IMR-90 (cell line): ENCODE results near the gene ACYP2.

Experiments
- BHLHE40 ChIP-seq: fragments of 150-350 bp; IDR thresholded peaks from 2 replicates; pipeline ENCODE4 v1.6.1; 2016; ENCODE audit warnings: mild to moderate bottlenecking, low read depth, low read length
- MAFK ChIP-seq: IDR thresholded peaks from 2 replicates; pipeline ENCODE4 v1.6.1; 2012; ENCODE audit warnings: low read depth, low read length, improper control_type of control experiment
- MAZ ChIP-seq: IDR thresholded peaks from 2 replicates; pipeline ENCODE4 v1.6.1; 2012; ENCODE audit warnings: low read depth, mild to moderate bottlenecking, low read length, improper control_type of control experiment, moderate library complexity, borderline replicate concordance
- POLR2A ChIP-seq: IDR thresholded peaks from 2 replicates; pipeline ENCODE4 v1.6.1; 2012; ENCODE audit warnings: mild to moderate bottlenecking, low read depth, low read length
- RAD21 ChIP-seq: IDR thresholded peaks from 2 replicates; pipeline ENCODE4 v1.6.1; 2012; ENCODE audit warnings: low read length, improper control_type of control experiment
- RFX5 ChIP-seq: IDR thresholded peaks from 2 replicates; pipeline ENCODE4 v1.8.0; 2012; ENCODE audit warnings: low read depth, mild to moderate bottlenecking, low read length, moderate library complexity
- TF ChIP-seq, protein P1 (sequence below): fragments of 150-350 bp; IDR thresholded peaks from 2 replicates; pipeline ENCODE4 v1.6.1; 2016; ENCODE audit warnings: low read depth, mild to moderate bottlenecking, low read length, moderate library complexity, borderline replicate concordance
- TF ChIP-seq, protein P2 (sequence below): conservative IDR thresholded peaks from 2 replicates; pipeline ENCODE4 v1.5.1; 2012; ENCODE audit warnings: mild to moderate bottlenecking, low read depth, low read length, improper control_type of control experiment
- TF ChIP-seq, protein P3 (sequence below): fragments of 150-350 bp; IDR thresholded peaks from 2 replicates; pipeline ENCODE4 v1.6.1; 2017; ENCODE audit warnings: mild to moderate bottlenecking, antibody characterized with exemption, low read length, low read depth

DNA sequence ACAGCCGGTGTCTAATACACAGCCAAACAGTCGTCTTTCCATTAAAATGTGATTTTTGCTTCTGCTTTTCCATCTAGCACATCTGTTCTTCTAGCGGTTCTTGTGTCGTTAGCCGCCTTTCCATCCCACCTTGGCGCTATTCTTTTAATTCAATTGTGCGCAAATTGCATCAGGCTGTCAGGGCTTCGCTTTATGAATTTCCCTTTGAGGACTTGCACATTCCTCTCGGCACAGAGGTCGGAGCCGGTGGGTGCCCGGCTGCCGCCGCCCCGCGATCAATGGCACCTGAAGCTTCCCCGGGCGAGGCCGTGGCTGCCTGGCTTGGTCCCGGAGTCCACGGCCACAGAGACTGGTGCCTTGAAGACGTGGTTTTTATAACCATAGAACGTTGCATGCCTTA lies 174.5 kb downstream of the ACYP2 start:
- TF ChIP-seq, protein P1, sequence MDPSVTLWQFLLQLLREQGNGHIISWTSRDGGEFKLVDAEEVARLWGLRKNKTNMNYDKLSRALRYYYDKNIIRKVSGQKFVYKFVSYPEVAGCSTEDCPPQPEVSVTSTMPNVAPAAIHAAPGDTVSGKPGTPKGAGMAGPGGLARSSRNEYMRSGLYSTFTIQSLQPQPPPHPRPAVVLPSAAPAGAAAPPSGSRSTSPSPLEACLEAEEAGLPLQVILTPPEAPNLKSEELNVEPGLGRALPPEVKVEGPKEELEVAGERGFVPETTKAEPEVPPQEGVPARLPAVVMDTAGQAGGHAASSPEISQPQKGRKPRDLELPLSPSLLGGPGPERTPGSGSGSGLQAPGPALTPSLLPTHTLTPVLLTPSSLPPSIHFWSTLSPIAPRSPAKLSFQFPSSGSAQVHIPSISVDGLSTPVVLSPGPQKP, result no peak
- no peak for TF ChIP-seq POLR2A
- no peak for TF ChIP-seq RAD21
- TF ChIP-seq RFX5, result no peak
- TF ChIP-seq MAZ, result no peak
- TF ChIP-seq, protein P2, sequence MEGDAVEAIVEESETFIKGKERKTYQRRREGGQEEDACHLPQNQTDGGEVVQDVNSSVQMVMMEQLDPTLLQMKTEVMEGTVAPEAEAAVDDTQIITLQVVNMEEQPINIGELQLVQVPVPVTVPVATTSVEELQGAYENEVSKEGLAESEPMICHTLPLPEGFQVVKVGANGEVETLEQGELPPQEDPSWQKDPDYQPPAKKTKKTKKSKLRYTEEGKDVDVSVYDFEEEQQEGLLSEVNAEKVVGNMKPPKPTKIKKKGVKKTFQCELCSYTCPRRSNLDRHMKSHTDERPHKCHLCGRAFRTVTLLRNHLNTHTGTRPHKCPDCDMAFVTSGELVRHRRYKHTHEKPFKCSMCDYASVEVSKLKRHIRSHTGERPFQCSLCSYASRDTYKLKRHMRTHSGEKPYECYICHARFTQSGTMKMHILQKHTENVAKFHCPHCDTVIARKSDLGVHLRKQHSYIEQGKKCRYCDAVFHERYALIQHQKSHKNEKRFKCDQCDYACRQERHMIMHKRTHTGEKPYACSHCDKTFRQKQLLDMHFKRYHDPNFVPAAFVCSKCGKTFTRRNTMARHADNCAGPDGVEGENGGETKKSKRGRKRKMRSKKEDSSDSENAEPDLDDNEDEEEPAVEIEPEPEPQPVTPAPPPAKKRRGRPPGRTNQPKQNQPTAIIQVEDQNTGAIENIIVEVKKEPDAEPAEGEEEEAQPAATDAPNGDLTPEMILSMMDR, result no peak
- TF ChIP-seq, protein P3, sequence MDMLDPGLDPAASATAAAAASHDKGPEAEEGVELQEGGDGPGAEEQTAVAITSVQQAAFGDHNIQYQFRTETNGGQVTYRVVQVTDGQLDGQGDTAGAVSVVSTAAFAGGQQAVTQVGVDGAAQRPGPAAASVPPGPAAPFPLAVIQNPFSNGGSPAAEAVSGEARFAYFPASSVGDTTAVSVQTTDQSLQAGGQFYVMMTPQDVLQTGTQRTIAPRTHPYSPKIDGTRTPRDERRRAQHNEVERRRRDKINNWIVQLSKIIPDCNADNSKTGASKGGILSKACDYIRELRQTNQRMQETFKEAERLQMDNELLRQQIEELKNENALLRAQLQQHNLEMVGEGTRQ, result no peak
- no peak for TF ChIP-seq MAFK
- TF ChIP-seq BHLHE40, result no peak
